ENCODE results near the gene GABARAP.

Gene GABARAP

GRCh38 chr17:7266784-7267183 is 24.5 kb upstream of the GABARAP start:
- no peak for DNase-seq (ENCODE audit: extremely low read depth, low read depth)
- no peak for TF ChIP-seq CTCF (IDR thresholded peaks at IDR 0.05; ENCODE audit: low read depth, low read length)

GRCh38 chr17:7263801-7264078 is 21.5 kb upstream of the GABARAP start:
- TF ChIP-seq CTCF (IDR thresholded peaks at IDR 0.05; ENCODE audit: low read depth, low read length), result no peak

GRCh38 chr17:7262935-7263800 is 20.9 kb upstream of the GABARAP start:
- no peak for TF ChIP-seq CTCF (IDR thresholded peaks at IDR 0.05; ENCODE audit: low read depth, low read length)
- no peak for DNase-seq (ENCODE audit: extremely low read depth, low read depth)

More at GRCh38 chr17:7263801-7264078, 21.5 kb upstream of the GABARAP start:
- DNase-seq (ENCODE audit: extremely low read depth, low read depth), result no peak

- TF ChIP-seq CTCF (IDR thresholded peaks at IDR 0.05; ENCODE audit: low read depth, low read length), result no peak
- DNase-seq (ENCODE audit: extremely low read depth, low read depth), result no peak
Observed at GRCh38 chr17:7262192-7262934, 20.1 kb upstream of the GABARAP start, which contains the start of gene CLDN7. Gene CLDN7, minus strand, starts transcription at chr17:7262478. Its CDS starts 435 bp downstream, at chr17:7262043.

- DNase-seq (ENCODE audit: extremely low read depth, low read depth), result no peak
- TF ChIP-seq CTCF (IDR thresholded peaks at IDR 0.05; ENCODE audit: low read depth, low read length), result no peak
Observed at GRCh38 chr17:7261379-7262191, 19.3 kb upstream of the GABARAP start.

GRCh38 chr17:7260651-7261378 is 18.6 kb upstream of the GABARAP start:
- no peak for DNase-seq (ENCODE audit: extremely low read depth, low read depth)
- TF ChIP-seq CTCF (IDR thresholded peaks at IDR 0.05; ENCODE audit: low read depth, low read length), result no peak

Data from AG09319 (cell line).